C4-2B (cell line): Measurements from ENCODE around the gene CCDC18.

ENCODE experiments used
- H3K27ac ChIP-seq: fragments of 450-650 bp; 2 replicates; pipeline ENCODE4 v1.5.1; 2017
- CTCF ChIP-seq: fragments of 450-650 bp; conservative IDR thresholded peaks from 2 replicates; pipeline ENCODE4 v1.5.1; 2017; ENCODE audit warnings: mild to moderate bottlenecking
- ZFX ChIP-seq: fragments of 450-650 bp; IDR thresholded peaks from 2 replicates; pipeline ENCODE4 v1.6.1; 2017

Gene CCDC18

GRCh38 chr1:93199150-93199549 lies 18.6 kb downstream of the CCDC18 start:
- no peak for TF ChIP-seq ZFX
- TF ChIP-seq CTCF, result no peak
- no peak overlapping the region for H3K27ac ChIP-seq

DNA sequence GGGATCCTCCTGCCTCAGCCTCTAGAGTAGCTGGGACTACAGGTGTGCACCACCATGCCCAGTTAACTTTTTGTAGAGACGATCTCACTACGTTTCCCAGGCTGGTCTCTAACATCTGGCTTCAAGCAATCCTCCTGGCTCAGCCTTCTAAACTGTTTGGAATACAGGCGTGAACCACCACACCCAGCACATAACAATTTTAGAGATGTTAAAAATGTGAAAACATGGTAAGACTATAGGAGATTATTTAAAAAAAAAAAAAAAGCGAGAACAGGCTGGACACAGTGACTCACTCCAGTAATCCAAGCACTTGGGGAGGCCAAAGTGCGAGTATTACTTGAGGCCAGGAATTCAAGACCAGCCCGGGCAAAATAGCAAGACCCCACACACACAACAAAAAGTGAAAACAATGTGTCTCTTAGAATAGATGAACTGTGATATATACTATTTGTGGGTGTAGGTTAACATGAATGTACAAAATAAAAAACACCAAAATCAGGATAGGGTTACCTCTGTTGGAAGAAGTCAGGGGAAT lies 19.6 kb downstream of the CCDC18 start:
- no peak overlapping the region for H3K27ac ChIP-seq
- TF ChIP-seq ZFX (no peak), CTCF (no peak)

- no peak overlapping the region for H3K27ac ChIP-seq
- no peak for TF ChIP-seq ZFX
- TF ChIP-seq CTCF, result no peak
Measured at GRCh38 chr1:93200714-93201113, 20.2 kb downstream of the CCDC18 start.

GRCh38 chr1:93205892-93206566 lies 25.5 kb downstream of the CCDC18 start:
- no peak overlapping the region for H3K27ac ChIP-seq
- no peak for TF ChIP-seq CTCF
- no peak for TF ChIP-seq ZFX

GRCh38 chr1:93206567-93206954 lies 26.0 kb downstream of the CCDC18 start:
- no peak overlapping the region for H3K27ac ChIP-seq
- TF ChIP-seq CTCF (no peak), ZFX (no peak)

DNA sequence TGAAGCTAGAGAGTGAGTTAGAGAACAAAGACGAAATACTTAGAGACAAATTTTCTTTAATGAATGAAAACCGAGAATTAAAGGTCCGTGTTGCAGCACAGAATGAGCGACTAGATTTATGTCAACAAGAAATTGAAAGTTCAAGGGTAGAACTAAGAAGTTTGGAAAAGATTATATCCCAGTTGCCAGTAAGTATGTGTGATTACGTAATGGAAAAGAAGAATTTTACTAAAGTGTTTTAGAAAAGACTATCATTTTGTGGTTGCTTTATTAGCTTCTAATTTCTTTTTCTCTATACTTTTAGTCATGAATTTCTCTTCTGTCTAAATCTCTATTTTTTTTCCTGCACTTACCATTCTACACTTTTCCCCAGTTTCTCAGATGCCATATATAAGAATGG lies 26.7 kb downstream of the CCDC18 start:
- TF ChIP-seq CTCF (no peak), ZFX (no peak)
- no peak overlapping the region for H3K27ac ChIP-seq

- TF ChIP-seq CTCF (no peak), ZFX (no peak)
- no peak overlapping the region for H3K27ac ChIP-seq
Measured at GRCh38 chr1:93215322-93215721, 34.8 kb downstream of the CCDC18 start.
